ENCODE results near the gene GPR15LG. TPM values are rescaled to one million over a fixed set of nuclear protein-coding genes. Genes with fewer than 3 reads are reported as not detected.
"Not testable (repeated sequence)": the region's sequence is repeated elsewhere in the genome, so short reads cannot be mapped to it uniquely, and the experiment has no call there.

The GPR15LG gene
- total RNA-seq, 2 donors from 2014 or later, result 515 to 560 TPM

DNA sequence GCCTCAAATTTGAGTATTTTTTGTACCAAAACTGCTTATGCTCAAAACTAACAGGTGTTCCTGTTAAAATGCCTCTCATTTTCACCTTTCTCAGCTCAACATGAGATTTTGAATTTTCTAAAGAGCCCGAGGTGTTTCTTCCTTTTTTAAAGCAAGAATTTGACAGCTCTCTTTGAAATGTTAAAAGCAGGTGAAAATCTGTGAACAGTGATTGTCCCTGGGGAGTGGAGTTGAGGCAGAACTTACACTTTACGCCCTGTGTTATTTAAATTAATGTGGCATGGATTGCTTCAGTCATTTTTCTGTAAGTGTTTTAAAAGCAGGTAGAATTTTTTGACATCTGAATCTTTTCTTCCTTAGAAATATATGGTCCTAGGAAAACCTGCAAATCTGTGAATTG lies 9.2 kb upstream of the GPR15LG start:
- peak overlapping the region; percentile 48 for H3K27ac ChIP-seq
- H3K4me3 ChIP-seq, result no peak overlapping the region

DNA sequence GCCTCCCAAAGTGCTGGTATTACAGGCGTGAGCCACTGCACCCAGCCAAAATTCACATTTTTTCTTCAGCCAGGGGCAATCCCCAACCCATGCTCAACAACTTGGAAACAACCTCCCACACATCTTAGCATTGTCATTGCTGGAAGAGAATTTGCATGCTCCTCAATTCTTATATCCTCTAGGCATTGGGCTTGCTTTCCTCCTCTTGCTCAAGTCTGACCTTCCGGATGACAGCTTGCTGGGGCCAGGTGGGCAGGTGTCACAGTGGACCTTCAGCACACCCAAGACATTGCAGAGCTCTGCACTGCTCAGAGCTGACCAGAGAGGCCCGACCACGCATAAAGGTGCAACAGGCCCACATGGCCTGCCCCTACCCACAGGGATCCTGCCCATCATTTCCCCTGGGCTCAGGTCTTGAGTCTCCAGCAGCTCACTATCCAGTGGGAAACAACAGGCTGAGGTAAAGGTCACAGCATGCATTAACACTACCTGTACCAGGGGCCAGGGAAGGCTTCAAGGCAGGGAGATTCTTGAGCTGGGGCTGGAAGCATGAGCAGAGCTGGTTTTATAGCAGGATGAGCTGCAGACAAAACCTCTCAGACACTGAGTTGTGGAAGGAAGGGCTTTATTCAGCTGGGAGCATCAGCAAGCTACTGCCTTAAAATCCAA lies 6.8 kb upstream of the GPR15LG start:
- Histone ChIP-seq H3K4me3 (no peak overlapping the region), H3K27me3 (no peaks in the 10 kb centered on the region), H3K36me3 (no peaks in the 10 kb centered on the region), H3K4me1 (no peaks in the 10 kb centered on the region), H3K27ac (no peak overlapping the region), H3K9ac (ENCODE audit: low read depth in 2 of 2, low read length in 2 of 2) (no peak overlapping the region), H3K9me3 (no peaks in the 10 kb centered on the region)
- intact Hi-C loops (cut with DNase I), result no loop called here
- TF ChIP-seq, protein P1, sequence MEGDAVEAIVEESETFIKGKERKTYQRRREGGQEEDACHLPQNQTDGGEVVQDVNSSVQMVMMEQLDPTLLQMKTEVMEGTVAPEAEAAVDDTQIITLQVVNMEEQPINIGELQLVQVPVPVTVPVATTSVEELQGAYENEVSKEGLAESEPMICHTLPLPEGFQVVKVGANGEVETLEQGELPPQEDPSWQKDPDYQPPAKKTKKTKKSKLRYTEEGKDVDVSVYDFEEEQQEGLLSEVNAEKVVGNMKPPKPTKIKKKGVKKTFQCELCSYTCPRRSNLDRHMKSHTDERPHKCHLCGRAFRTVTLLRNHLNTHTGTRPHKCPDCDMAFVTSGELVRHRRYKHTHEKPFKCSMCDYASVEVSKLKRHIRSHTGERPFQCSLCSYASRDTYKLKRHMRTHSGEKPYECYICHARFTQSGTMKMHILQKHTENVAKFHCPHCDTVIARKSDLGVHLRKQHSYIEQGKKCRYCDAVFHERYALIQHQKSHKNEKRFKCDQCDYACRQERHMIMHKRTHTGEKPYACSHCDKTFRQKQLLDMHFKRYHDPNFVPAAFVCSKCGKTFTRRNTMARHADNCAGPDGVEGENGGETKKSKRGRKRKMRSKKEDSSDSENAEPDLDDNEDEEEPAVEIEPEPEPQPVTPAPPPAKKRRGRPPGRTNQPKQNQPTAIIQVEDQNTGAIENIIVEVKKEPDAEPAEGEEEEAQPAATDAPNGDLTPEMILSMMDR (IDR thresholded peaks at IDR 0.05), result no peak
- peak; percentile 16 for DNase-seq

More for the DNA sequence above, 9.2 kb upstream of the GPR15LG start:
- intact Hi-C loops (cut with DNase I), result loop anchor here (5.0 kb wide), 1 partner anchor 38 kb away; no protein-coding TSS in a partner anchor
- no peaks in the 10 kb centered on the region for H3K9me3 ChIP-seq
- no peaks in the 10 kb centered on the region for H3K27me3 ChIP-seq
- no peaks in the 10 kb centered on the region for H3K36me3 ChIP-seq
- H3K9ac ChIP-seq (ENCODE audit: low read depth in 2 of 2, low read length in 2 of 2), result peak overlapping the region in 1 of 2 donors; percentile 3
- TF ChIP-seq, protein P1 (IDR thresholded peaks at IDR 0.05), result no peak
- DNase-seq, result no peak
- no peaks in the 10 kb centered on the region for H3K4me1 ChIP-seq

GRCh38 chr10:84167289-84167653 lies 6.3 kb upstream of the GPR15LG start:
- H3K4me1 ChIP-seq, H3K27ac ChIP-seq: not testable (repeated sequence)

GRCh38 chr10:84168382-84168781 lies 5.2 kb upstream of the GPR15LG start:
- H3K36me3 ChIP-seq; H3K27me3 ChIP-seq; H3K27ac ChIP-seq; H3K9me3 ChIP-seq; H3K4me1 ChIP-seq; intact Hi-C loops (cut with DNase I); H3K4me3 ChIP-seq; H3K9ac ChIP-seq (ENCODE audit: low read depth in 2 of 2, low read length in 2 of 2): not testable (repeated sequence)
- DNase-seq, result peak; percentile 15

More at GRCh38 chr10:84167289-84167653, 6.3 kb upstream of the GPR15LG start:
- DNase-seq; H3K9me3 ChIP-seq; H3K4me3 ChIP-seq; H3K36me3 ChIP-seq; intact Hi-C loops (cut with DNase I); H3K9ac ChIP-seq (ENCODE audit: low read depth in 2 of 2, low read length in 2 of 2); H3K27me3 ChIP-seq: not testable (repeated sequence)

- H3K27me3 ChIP-seq; H3K4me1 ChIP-seq; H3K9me3 ChIP-seq; DNase-seq; intact Hi-C loops (cut with DNase I); H3K4me3 ChIP-seq; H3K36me3 ChIP-seq: not testable (repeated sequence)
- peak overlapping the region in 1 of 2 donors; percentile 50 for H3K9ac ChIP-seq (ENCODE audit: low read depth in 2 of 2, low read length in 2 of 2)
- H3K27ac ChIP-seq, result peak overlapping the region; percentile 83
These were observed 2.4 kb upstream of the GPR15LG start for GRCh38 chr10:84171237-84171636.

DNA sequence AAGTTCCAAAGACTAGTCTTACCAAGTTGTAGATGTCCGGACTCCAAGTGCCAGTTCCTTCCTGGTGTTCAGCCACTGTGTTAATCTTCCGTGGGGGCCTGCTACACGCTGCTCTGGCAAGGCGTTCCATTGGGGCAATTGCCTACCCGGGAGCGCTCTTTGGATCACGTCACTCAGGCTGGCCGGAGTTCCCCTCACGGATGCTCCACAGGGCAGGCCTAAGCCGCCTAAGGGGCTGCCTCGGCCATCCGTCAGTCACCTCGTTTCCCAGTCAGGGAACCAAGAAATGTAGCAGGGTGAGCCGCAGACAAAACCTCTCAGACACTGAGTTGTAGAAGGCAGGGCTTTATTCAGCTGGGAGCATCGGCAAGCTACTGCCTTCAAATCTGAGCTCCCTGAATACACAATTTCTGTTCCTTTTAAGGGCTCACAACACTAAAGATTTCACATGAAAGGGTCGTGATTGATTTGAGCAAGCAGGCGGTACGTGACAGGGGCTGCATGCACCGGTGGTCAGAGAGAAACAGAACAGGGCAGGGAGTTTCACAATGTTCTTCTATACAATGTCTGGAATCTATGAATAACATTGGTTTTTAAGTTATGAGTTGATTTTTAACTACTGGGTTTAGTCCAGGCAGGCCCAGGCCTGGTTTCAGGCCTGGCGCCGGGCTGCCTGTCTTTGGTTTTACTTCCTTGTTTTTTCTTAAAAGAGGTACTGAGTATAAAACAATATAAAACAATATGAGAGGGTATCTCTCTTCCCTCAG lies 1.7 kb upstream of the GPR15LG start:
- H3K4me3 ChIP-seq; H3K27me3 ChIP-seq; H3K36me3 ChIP-seq; H3K9me3 ChIP-seq; intact Hi-C loops (cut with DNase I); H3K4me1 ChIP-seq: not testable (repeated sequence)
- DNase-seq, result peak; percentile 57
- Histone ChIP-seq H3K27ac (peak overlapping the region; percentile 83), H3K9ac (ENCODE audit: low read depth in 2 of 2, low read length in 2 of 2) (peak overlapping the region; percentile 50 to 96)

- peak; percentile 70 for DNase-seq
- H3K36me3 ChIP-seq, result no peaks in the 10 kb centered on the region
- no peaks in the 10 kb centered on the region for H3K27me3 ChIP-seq
- peak overlapping the region; percentile 83 for H3K27ac ChIP-seq
- peaks cover 3% of the 10 kb centered on the region for H3K4me1 ChIP-seq
- H3K4me3 ChIP-seq, result no peak overlapping the region
- intact Hi-C loops (cut with DNase I), result no loop called here
- TF ChIP-seq, protein P1 (IDR thresholded peaks at IDR 0.05), result no peak
- H3K9me3 ChIP-seq, result no peaks in the 10 kb centered on the region
- peak overlapping the region; percentile 13 to 96 for H3K9ac ChIP-seq (ENCODE audit: low read depth in 2 of 2, low read length in 2 of 2)
These were observed 889 bp upstream of the GPR15LG start for GRCh38 chr10:84172467-84173356.
